Osteocyte (in vitro differentiated cells): ENCODE results near the gene ALG12. TPM values are rescaled to one million over a fixed set of nuclear protein-coding genes. Genes with fewer than 3 reads are reported as not detected.
A peak's percentile ranks its signal among the peaks of the same experiment; 100 is the strongest.

Source experiments
- DNase-seq: peaks from one replicate; pipeline ENCODE4 v3.0.0; 2021; ENCODE audit warnings: mixed read lengths; ENCODE audit not compliant: unreplicated experiment; ENCODE audit errors: extremely low spot score
- H3K27ac Mint-ChIP-seq: one replicate; pipeline ENCODE4 v1.8.0; 2021; ENCODE audit warnings: mild to moderate bottlenecking, mixed read lengths; ENCODE audit not compliant: unreplicated experiment
- H3K27me3 Mint-ChIP-seq: one replicate; pipeline ENCODE4 v1.8.0; 2021; ENCODE audit warnings: mixed read lengths; ENCODE audit not compliant: unreplicated experiment
- H3K36me3 Mint-ChIP-seq: one replicate; pipeline ENCODE4 v1.8.0; 2021; ENCODE audit warnings: mixed read lengths; ENCODE audit not compliant: unreplicated experiment
- H3K4me1 Mint-ChIP-seq: one replicate; pipeline ENCODE4 v1.8.0; 2021; ENCODE audit warnings: mixed read lengths; ENCODE audit not compliant: unreplicated experiment
- H3K4me3 Mint-ChIP-seq: one replicate; pipeline ENCODE4 v1.8.0; 2021; ENCODE audit warnings: mild to moderate bottlenecking, moderate library complexity, mixed read lengths; ENCODE audit not compliant: unreplicated experiment
- H3K9me3 Mint-ChIP-seq: one replicate; pipeline ENCODE4 v1.8.0; 2021; ENCODE audit warnings: mixed read lengths; ENCODE audit not compliant: unreplicated experiment
- total RNA-seq: library from RNA; stranded (reverse); gene quantifications from 2 replicates; pipeline ENCODE4 v1.2.1, GENCODE V29; 2021
- TF ChIP-seq, protein P1 (sequence below): fragments of 200-600 bp; sonication (generic); IDR thresholded peaks from 2 replicates; pipeline ENCODE4 v1.5.0; 2021; ENCODE audit warnings: antibody characterized with exemption, mild to moderate bottlenecking, moderate library complexity

ALG12 gene
- total RNA-seq, 1 donor from 2014 or later = 27.1 TPM

DNA sequence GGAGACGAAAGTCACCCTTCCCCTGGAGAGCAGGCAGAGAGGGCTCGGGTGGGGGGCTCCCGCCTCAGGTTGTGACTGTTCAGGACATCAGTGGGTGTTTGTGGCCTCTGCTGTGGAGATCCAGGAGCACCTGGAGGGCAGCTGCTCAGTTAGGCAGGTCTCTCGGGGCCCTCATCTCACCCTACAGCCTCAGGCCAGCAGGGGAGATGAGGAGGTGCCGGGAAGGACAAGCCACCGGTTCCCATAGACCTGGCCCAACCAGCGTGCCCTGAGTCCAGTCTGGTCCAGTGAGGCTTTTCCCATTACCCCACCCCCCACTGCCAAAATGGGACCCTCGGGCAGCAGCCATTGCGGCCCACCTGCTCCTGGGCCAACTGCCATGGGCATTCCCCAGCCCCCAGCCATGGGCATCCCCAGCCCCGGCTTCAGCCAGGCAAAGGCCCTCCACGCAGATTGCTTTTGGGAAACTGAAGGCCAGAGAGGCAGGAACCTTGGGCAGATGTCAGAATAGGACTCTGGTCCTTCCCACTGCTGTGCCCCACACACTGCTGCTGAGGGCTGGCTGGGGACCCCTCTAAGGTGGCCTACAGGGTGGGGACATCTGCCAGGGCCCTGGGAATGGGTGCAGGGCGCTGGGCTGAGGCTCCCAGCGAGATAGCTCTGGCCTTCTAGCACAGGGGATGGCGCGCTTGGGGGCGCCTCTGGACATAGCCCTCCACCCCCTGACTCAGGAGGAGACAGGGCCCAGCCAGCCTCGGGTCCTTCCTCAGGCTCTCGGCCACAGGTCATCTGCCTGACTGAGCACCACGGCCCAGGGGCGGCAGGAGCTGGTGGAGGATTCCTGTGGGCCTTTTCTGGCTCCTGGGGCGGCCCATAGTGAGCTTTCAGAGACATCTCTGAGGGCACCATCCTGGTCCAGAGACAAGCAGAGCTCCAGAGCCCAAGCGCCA, 47.1 kb upstream of the ALG12 start:
- Mint-ChIP-seq H3K9me3 (no peaks in the 10 kb centered on the region), H3K4me3 (no peak overlapping the region), H3K27ac (no peak overlapping the region), H3K4me1 (peaks cover 35% of the 10 kb centered on the region), H3K27me3 (no peaks in the 10 kb centered on the region), H3K36me3 (peaks cover 7% of the 10 kb centered on the region)
- TF ChIP-seq, protein P1, sequence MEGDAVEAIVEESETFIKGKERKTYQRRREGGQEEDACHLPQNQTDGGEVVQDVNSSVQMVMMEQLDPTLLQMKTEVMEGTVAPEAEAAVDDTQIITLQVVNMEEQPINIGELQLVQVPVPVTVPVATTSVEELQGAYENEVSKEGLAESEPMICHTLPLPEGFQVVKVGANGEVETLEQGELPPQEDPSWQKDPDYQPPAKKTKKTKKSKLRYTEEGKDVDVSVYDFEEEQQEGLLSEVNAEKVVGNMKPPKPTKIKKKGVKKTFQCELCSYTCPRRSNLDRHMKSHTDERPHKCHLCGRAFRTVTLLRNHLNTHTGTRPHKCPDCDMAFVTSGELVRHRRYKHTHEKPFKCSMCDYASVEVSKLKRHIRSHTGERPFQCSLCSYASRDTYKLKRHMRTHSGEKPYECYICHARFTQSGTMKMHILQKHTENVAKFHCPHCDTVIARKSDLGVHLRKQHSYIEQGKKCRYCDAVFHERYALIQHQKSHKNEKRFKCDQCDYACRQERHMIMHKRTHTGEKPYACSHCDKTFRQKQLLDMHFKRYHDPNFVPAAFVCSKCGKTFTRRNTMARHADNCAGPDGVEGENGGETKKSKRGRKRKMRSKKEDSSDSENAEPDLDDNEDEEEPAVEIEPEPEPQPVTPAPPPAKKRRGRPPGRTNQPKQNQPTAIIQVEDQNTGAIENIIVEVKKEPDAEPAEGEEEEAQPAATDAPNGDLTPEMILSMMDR = no peak
- DNase-seq = no peak

DNA sequence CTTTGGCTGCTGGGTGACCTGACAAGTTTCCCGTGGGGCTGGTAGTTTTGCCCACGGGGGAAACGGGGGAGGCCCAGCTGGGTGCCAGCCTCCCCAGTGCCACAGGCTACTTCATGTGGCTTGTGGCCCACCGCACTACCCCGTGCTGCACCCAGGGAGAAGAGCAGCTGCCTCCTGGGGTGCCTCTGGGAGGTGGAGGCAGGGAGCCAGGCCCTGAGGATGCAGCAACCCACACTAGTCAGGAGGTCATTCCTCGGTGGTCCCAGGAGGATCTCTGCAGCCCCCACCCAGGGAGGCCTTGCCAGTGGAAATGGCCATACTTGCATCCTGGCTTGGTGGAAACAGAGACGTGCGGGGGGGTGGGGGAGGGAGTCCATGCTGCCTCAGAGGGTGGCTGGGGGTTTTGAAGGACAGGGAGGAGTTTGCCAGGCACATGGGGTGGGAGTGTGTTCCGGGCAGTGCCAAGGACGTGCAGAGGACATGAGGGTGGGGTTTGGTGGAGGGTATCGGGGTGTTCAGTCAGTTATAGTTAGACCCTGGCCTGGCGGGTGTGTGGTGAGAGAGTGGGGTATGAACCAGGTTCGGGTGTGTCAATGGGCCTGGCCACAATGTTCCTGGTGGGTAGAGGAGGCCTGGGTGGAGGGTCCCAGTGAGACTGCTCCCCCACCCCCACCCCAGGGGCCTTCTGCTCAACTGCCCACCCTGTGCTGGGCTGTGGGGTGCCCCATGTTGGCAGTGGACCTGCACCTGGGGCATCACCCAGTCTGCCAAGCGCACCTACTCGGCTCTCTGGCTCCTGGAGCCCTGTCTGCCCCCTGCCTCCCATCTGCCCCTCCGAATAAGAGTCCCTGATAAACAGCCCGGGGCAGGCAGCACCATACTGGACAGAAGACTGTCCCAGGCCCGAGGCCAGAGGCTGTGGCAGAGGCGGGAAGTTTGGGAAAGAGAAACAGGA, 46.2 kb upstream of the ALG12 start:
- Mint-ChIP-seq H3K36me3 (peaks cover 7% of the 10 kb centered on the region), H3K27me3 (no peaks in the 10 kb centered on the region), H3K9me3 (no peaks in the 10 kb centered on the region), H3K4me3 (peak overlapping the region; percentile 65), H3K27ac (peak overlapping the region; percentile 64), H3K4me1 (peaks cover 35% of the 10 kb centered on the region)
- TF ChIP-seq, protein P1 = no peak
- no peak for DNase-seq

DNA sequence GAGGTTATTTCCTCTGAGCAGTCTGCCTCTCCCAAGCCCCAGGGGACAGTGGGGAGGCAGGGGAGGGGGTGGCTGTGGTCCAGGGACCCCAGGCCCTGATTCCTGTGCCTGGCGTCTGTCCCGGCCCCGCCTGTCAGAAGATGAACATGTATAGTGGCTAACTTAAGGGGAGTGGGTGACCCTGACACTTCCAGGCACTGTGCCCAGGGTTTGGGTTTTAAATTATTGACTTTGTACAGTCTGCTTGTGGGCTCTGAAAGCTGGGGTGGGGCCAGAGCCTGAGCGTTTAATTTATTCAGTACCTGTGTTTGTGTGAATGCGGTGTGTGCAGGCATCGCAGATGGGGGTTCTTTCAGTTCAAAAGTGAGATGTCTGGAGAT, 45.4 kb upstream of the ALG12 start:
- Mint-ChIP-seq H3K4me1 (peaks cover 37% of the 10 kb centered on the region), H3K27ac (peak overlapping the region; percentile 64), H3K4me3 (peak overlapping the region; percentile 65), H3K36me3 (peaks cover 7% of the 10 kb centered on the region), H3K27me3 (no peaks in the 10 kb centered on the region), H3K9me3 (no peaks in the 10 kb centered on the region)
- no peak for DNase-seq
- TF ChIP-seq, protein P1 = no peak

DNA sequence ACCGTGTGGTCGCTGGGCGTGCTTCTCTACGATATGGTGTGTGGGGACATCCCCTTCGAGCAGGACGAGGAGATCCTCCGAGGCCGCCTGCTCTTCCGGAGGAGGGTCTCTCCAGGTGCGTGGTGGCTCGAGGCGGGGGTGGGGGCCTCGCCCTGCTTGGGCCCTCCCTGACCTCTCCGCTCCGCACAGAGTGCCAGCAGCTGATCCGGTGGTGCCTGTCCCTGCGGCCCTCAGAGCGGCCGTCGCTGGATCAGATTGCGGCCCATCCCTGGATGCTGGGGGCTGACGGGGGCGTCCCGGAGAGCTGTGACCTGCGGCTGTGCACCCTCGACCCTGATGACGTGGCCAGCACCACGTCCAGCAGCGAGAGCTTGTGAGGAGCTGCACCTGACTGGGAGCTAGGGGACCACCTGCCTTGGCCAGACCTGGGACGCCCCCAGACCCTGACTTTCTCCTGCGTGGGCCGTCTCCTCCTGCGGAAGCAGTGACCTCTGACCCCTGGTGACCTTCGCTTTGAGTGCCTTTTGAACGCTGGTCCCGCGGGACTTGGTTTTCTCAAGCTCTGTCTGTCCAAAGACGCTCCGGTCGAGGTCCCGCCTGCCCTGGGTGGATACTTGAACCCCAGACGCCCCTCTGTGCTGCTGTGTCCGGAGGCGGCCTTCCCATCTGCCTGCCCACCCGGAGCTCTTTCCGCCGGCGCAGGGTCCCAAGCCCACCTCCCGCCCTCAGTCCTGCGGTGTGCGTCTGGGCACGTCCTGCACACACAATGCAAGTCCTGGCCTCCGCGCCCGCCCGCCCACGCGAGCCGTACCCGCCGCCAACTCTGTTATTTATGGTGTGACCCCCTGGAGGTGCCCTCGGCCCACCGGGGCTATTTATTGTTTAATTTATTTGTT, 44.8 kb upstream of the ALG12 start:
- Mint-ChIP-seq H3K4me1 (peaks cover 37% of the 10 kb centered on the region), H3K27me3 (no peaks in the 10 kb centered on the region), H3K36me3 (peaks cover 7% of the 10 kb centered on the region), H3K4me3 (peak overlapping the region; percentile 65), H3K9me3 (no peaks in the 10 kb centered on the region), H3K27ac (peak overlapping the region; percentile 86)
- TF ChIP-seq, protein P1 = no peak
- DNase-seq = no peak
